HepG2 (cell line): Measurements from ENCODE around the gene SMARCE1. TPM values are rescaled to one million over a fixed set of nuclear protein-coding genes. Genes with fewer than 3 reads are reported as not detected.

Experiments used
- AGO2 ChIP-seq: fragments of 200-400 bp; formaldehyde crosslinking; optimal IDR thresholded peaks from 2 replicates; pipeline ENCODE3; 2017; ENCODE audit warnings: mild to moderate bottlenecking, low read depth, low read length, moderate library complexity
- AKNA ChIP-seq: sonication (generic); formaldehyde crosslinking; IDR thresholded peaks from 2 replicates; pipeline ENCODE4 v1.4.0; 2020; ENCODE audit warnings: missing genetic modification reagents, borderline replicate concordance
- ARNTL ChIP-seq: sonication (generic); formaldehyde crosslinking; IDR thresholded peaks from 2 replicates; pipeline ENCODE4 v1.4.0; 2020; ENCODE audit warnings: mild to moderate bottlenecking, missing genetic modification reagents
- ATF5 ChIP-seq: sonication (generic); formaldehyde crosslinking; IDR thresholded peaks from 2 replicates; pipeline ENCODE4 v1.4.0; 2020; ENCODE audit warnings: mild to moderate bottlenecking, low read depth, missing genetic modification reagents
- CTCF ChIP-seq: sonication (generic); formaldehyde crosslinking; IDR thresholded peaks from 2 replicates; pipeline ENCODE4 v1.5.0; 2020; ENCODE audit warnings: mild to moderate bottlenecking, missing genetic modification reagents, moderate library complexity
- DMTF1 ChIP-seq: sonication (generic); formaldehyde crosslinking; IDR thresholded peaks from 2 replicates; pipeline ENCODE4 v1.4.0; 2020; ENCODE audit warnings: mild to moderate bottlenecking, missing genetic modification reagents
- FOXA1 ChIP-seq, 2 experiments: fragments of 450-650 bp in 1 of 2; sonication (generic) in 1 of 2; formaldehyde crosslinking in 1 of 2; IDR thresholded peaks; 2 replicates each; pipeline versions ENCODE4 v1.4.0 to v1.6.1; 2016 to 2020; ENCODE audit warnings: missing genetic modification reagents in 1 of 2
- RFXANK ChIP-seq: IDR thresholded peaks from 2 replicates; pipeline ENCODE4 v1.6.1; 2016
- SAP130 ChIP-seq: IDR thresholded peaks from 2 replicates; pipeline ENCODE4 v1.6.1; 2016; ENCODE audit warnings: low read depth
- ZBTB49 ChIP-seq: sonication (generic); formaldehyde crosslinking; IDR thresholded peaks from 2 replicates; pipeline ENCODE4 v1.4.0; 2020; ENCODE audit warnings: missing genetic modification reagents, borderline replicate concordance
- ZNF496 ChIP-seq: sonication (generic); formaldehyde crosslinking; IDR thresholded peaks from 2 replicates; pipeline ENCODE4 v1.8.1; 2023; ENCODE audit warnings: mild to moderate bottlenecking, moderate library complexity, missing genetic modification reagents; ENCODE audit not compliant: insufficient replicate concordance
- ZSCAN22 ChIP-seq: sonication (generic); formaldehyde crosslinking; IDR thresholded peaks from 2 replicates; pipeline ENCODE4 v1.4.0; 2020; ENCODE audit warnings: mild to moderate bottlenecking, missing genetic modification reagents
- ZUFSP ChIP-seq: sonication (generic); formaldehyde crosslinking; IDR thresholded peaks from 2 replicates; pipeline ENCODE4 v1.9.0; 2021; ENCODE audit warnings: missing genetic modification reagents, mild to moderate bottlenecking, borderline replicate concordance
- polyA plus RNA-seq, 8 experiments: library from polyadenylated mRNA; depleted of rRNA in 3 of 8; stranded (reverse) in 7 of 8; unstranded in 1 of 8; fragments of >200 nt; fragmentation: Illumina TruSeq in 4 of 8; extraction: Trizol in 4 of 8; gene quantifications; 2 replicates each; pipeline versions ENCODE4 v1.2.1 to v1.2.3, GENCODE V29; 2011 to 2016; ENCODE audit warnings: low read depth in 4 of 8, missing spikeins in 1 of 8, mixed read lengths in 1 of 8; ENCODE audit not compliant: insufficient read depth in 1 of 8
- total RNA-seq, 5 experiments: library from RNA; depleted of rRNA; stranded (reverse); fragments of >200 nt; fragmentation: Illumina TruSeq; extraction: Trizol; gene quantifications; 2 replicates each; pipeline ENCODE4 v1.2.3, GENCODE V29; 2016; ENCODE audit warnings: low read depth in 1 of 5

Gene SMARCE1
- total and polyA plus RNA-seq, 2 of the 13 experiments (the other 11 are each of a cell fraction or from before 2014, with no cell fraction given): 43.5 to 127 TPM

GRCh38 chr17:40647624-40648383 lies at the start of gene SMARCE1 (continued):
- TF ChIP-seq ZBTB49 (CRISPR knock-in tag) (peak; percentile 75; the same call in 1 of the 2 replicates), ZNF496 (CRISPR knock-in tag) (no peak), ARNTL (no peak; the same call in 1 of the 2 replicates), SAP130 (peak; percentile 65), AKNA (CRISPR knock-in tag) (0 out of 2 replicates have a peak, but pooled peaks have one; percentile 52), DMTF1 (0 out of 2 replicates have a peak, but pooled peaks have one; percentile 41), ZUFSP (no peak), CTCF (CRISPR knock-in tag) (no peak), FOXA1 (IDR thresholded peaks at IDR 0.05) (no peak), FOXA1 (CRISPR knock-in tag; IDR thresholded peaks at IDR 0.05) (0 out of 2 replicates have a peak, but pooled peaks have one; percentile 18), ZSCAN22 (CRISPR knock-in tag) (no peak), AGO2 (peak; percentile 66), ATF5 (CRISPR knock-in tag) (no peak), RFXANK (no peak; the same call in 1 of the 2 replicates)
